ENCODE results near the gene AGPAT2. TPM values are rescaled to one million over a fixed set of nuclear protein-coding genes. Genes with fewer than 3 reads are reported as not detected.

Gene AGPAT2
- total RNA-seq, 1 experiment from 2014 or later = 40.4 TPM

DNA sequence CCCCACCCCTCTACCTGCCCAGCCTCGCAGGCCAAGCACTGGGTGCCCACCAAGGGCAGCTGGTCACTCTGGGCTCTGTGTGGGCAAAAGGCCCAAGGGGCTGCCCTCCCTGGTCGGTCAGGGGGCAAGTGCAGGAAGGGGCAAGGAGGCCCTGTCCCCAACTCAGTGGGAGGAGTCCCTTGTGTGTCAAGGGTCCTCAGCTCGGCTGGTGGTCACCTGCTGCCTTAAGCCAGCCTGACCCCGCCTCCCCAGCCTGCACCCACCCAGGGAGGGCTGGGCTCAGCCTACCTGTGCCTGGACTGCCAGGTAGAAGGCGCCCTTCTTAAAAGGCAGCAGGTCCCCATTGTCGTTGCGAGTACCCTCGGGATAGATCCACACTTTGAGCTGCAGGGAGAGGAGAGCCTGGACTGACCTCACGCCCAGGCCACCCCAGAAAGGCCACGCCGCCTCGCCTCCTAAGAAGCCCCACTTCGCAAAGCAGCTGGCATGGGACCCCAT is 10.9 kb downstream of the AGPAT2 start:
- no peaks in the 10 kb centered on the region for H3K9me3 Mint-ChIP-seq (ENCODE audit: low read depth, unreplicated experiment)
- no peak overlapping the region for H3K4me3 Mint-ChIP-seq (ENCODE audit: low read depth, unreplicated experiment)
- CTCF ChIA-PET = no interaction called here
- no peak for DNase-seq
- peaks cover 17% of the 10 kb centered on the region for H3K36me3 Mint-ChIP-seq (ENCODE audit: insufficient read depth, unreplicated experiment)
- TF ChIP-seq, protein P1, sequence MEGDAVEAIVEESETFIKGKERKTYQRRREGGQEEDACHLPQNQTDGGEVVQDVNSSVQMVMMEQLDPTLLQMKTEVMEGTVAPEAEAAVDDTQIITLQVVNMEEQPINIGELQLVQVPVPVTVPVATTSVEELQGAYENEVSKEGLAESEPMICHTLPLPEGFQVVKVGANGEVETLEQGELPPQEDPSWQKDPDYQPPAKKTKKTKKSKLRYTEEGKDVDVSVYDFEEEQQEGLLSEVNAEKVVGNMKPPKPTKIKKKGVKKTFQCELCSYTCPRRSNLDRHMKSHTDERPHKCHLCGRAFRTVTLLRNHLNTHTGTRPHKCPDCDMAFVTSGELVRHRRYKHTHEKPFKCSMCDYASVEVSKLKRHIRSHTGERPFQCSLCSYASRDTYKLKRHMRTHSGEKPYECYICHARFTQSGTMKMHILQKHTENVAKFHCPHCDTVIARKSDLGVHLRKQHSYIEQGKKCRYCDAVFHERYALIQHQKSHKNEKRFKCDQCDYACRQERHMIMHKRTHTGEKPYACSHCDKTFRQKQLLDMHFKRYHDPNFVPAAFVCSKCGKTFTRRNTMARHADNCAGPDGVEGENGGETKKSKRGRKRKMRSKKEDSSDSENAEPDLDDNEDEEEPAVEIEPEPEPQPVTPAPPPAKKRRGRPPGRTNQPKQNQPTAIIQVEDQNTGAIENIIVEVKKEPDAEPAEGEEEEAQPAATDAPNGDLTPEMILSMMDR (IDR thresholded peaks at IDR 0.05; ENCODE audit: unreplicated experiment) = no peak
- H3K27me3 Mint-ChIP-seq (ENCODE audit: unreplicated experiment) = no peaks in the 10 kb centered on the region
- H3K4me1 Mint-ChIP-seq (ENCODE audit: low read depth, unreplicated experiment) = no peaks in the 10 kb centered on the region
- no peak overlapping the region for H3K27ac Mint-ChIP-seq (ENCODE audit: unreplicated experiment)
- intact Hi-C loops (cut with micrococcal nuclease; ENCODE audit: unreplicated experiment) = no loop called here
- BruUV-seq (replicated peaks) = no TSS peak

DNA sequence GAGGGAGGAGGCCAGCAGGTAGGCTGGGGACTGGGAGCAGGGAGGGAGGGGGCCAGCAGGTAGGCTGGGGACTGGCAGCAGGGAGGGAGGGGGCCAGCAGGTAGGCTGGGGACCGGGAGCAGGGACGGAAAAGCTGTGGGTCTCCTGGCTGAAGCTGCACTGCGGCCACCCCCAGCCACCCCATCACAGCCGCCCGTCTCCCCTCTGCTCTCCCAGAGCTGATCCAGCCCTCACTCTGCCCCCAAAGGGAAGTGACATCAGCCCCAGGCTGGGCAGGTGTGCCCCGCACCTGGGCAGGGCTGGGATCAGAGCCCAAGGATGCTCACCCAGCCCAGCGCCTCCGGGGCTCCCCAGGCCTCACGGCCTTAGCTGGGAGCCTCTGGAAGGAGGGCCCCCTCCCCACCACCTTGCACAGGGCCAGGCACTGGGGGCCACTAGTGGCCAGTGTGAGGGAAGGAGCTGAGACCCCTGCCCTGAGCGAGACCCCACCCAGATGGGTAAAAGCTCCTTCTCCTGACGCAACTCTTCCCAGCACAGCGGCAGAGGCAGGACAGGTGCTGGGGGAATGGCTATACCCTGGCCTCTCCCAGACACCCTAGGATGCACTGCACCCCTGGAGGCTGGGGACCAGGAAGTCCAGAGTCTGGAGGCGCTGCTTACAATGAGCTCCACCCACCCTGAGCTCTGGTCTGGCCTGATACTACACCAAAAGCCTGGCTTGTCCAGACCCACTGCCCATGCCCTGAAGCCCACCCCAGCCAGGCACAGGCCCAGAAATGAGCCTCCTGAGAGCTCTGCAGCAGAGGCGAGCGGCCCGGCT is 11.6 kb downstream of the AGPAT2 start:
- H3K27ac Mint-ChIP-seq (ENCODE audit: unreplicated experiment) = no peak overlapping the region
- intact Hi-C loops (cut with micrococcal nuclease; ENCODE audit: unreplicated experiment) = no loop called here
- peaks cover 6% of the 10 kb centered on the region for H3K27me3 Mint-ChIP-seq (ENCODE audit: unreplicated experiment)
- DNase-seq = no peak
- H3K4me1 Mint-ChIP-seq (ENCODE audit: low read depth, unreplicated experiment) = no peaks in the 10 kb centered on the region
- H3K36me3 Mint-ChIP-seq (ENCODE audit: insufficient read depth, unreplicated experiment) = peaks cover 18% of the 10 kb centered on the region
- no peak overlapping the region for H3K4me3 Mint-ChIP-seq (ENCODE audit: low read depth, unreplicated experiment)
- CTCF ChIA-PET = no interaction called here
- TF ChIP-seq, protein P1 (IDR thresholded peaks at IDR 0.05; ENCODE audit: unreplicated experiment) = no peak
- no TSS peak for BruUV-seq (replicated peaks)
- H3K9me3 Mint-ChIP-seq (ENCODE audit: low read depth, unreplicated experiment) = no peaks in the 10 kb centered on the region

DNA sequence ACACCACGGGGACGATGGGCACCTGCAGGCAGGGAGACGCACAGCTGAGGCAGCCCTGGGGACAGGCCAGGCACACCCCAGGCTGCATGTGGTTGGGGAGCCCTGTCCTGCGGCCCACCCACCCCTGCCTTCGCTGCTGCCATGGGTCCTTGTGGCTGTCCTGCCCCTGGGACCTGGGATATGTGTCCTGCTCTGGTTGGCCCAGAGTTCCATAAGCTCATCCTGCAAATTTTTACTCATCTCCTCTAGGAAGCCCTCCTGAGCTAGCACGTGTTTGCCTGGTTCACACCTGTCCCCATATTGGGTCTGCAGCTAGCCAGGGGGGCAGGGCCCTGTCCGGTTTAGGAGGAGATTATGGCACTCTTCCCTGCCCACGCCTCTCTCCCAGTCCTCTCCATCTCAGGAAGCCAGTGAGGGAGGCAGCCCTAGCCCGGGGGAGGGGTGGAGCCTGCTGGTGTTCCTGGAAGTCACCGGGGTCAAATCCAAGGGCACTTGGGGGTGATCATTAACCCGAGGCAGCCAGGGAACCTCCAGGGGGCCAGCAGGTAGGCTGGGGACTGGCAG is 12.4 kb downstream of the AGPAT2 start:
- no peaks in the 10 kb centered on the region for H3K9me3 Mint-ChIP-seq (ENCODE audit: low read depth, unreplicated experiment)
- intact Hi-C loops (cut with micrococcal nuclease; ENCODE audit: unreplicated experiment) = no loop called here
- H3K4me3 Mint-ChIP-seq (ENCODE audit: low read depth, unreplicated experiment) = no peak overlapping the region
- H3K36me3 Mint-ChIP-seq (ENCODE audit: insufficient read depth, unreplicated experiment) = peaks cover 18% of the 10 kb centered on the region
- H3K4me1 Mint-ChIP-seq (ENCODE audit: low read depth, unreplicated experiment) = no peaks in the 10 kb centered on the region
- peaks cover 14% of the 10 kb centered on the region for H3K27me3 Mint-ChIP-seq (ENCODE audit: unreplicated experiment)
- H3K27ac Mint-ChIP-seq (ENCODE audit: unreplicated experiment) = no peak overlapping the region
- DNase-seq = no peak
- CTCF ChIA-PET = interaction anchor here (1.1 kb wide), 1 partner anchor 12 kb away, joined by 3 read pairs; the partner anchor contains the start of gene AGPAT2
- TF ChIP-seq, protein P1 (IDR thresholded peaks at IDR 0.05; ENCODE audit: unreplicated experiment) = no peak
- BruUV-seq (replicated peaks) = no TSS peak

DNA sequence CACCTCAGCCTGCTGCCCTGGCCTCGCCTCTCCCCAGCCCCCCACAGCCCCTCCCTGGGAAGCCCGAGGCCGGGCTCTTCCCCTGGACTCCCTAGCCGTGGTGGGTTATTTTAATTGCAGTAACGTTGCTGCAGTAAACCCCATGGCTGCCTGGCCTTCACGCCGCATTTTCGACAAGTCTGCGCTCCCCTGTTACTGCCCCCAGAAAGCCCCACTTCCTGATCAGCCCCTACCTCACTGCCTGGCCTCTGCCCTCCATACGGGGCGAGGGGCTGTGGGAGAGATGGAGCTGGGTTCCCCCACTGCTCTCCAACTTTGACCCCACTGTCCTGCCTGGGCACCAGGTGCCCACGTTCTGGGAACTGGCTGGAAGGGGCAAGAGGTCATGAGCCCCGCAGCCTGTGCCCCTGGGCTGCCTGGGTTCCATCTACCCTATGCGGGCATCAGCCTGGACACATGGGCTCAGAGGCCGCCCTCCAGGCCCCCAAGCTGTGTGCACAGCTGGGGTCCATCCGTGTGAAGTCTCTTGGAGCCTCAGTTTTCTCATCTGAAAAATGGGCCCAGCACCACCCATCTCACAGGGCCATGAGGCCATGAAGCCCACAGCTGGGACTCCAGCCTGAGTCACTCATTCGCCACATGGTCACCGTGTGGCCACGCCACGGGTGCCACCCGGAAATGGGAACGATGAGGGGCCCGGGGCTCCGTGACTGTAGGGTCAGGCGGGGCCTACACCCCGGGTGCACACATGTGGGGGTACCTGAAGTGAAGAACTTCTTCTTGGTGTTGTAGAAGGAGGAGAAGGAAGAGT is 13.1 kb downstream of the AGPAT2 start:
- Mint-ChIP-seq H3K4me1 (ENCODE audit: low read depth, unreplicated experiment) (no peaks in the 10 kb centered on the region), H3K27ac (ENCODE audit: unreplicated experiment) (no peak overlapping the region), H3K27me3 (ENCODE audit: unreplicated experiment) (peaks cover 14% of the 10 kb centered on the region), H3K36me3 (ENCODE audit: insufficient read depth, unreplicated experiment) (peaks cover 18% of the 10 kb centered on the region), H3K9me3 (ENCODE audit: low read depth, unreplicated experiment) (no peaks in the 10 kb centered on the region), H3K4me3 (ENCODE audit: low read depth, unreplicated experiment) (no peak overlapping the region)
- no peak for DNase-seq
- CTCF ChIA-PET = interaction anchor here (1.1 kb wide), 1 partner anchor 13 kb away, joined by 3 read pairs; the partner anchor contains the start of gene AGPAT2
- TF ChIP-seq, protein P1 (IDR thresholded peaks at IDR 0.05; ENCODE audit: unreplicated experiment) = no peak
- BruUV-seq (replicated peaks) = no TSS peak
- intact Hi-C loops (cut with micrococcal nuclease; ENCODE audit: unreplicated experiment) = no loop called here

Data from Calu3 (cell line).